GM21447 (cell line): ENCODE results near the gene MCM3AP.
"Not testable (repeated sequence)": the region's sequence is repeated elsewhere in the genome, so short reads cannot be mapped to it uniquely, and the experiment has no call there.

Experiments used
- ATAC-seq: cut with Tn5 transposase; IDR thresholded peaks from one replicate; pipeline ENCODE4 v1.9.1; 2021; ENCODE audit not compliant: unreplicated experiment

Gene MCM3AP

GRCh38 chr21:46207006-46207919 is 78.1 kb downstream of the MCM3AP start:
- no peak for ATAC-seq

GRCh38 chr21:46206163-46207005 is 79.0 kb downstream of the MCM3AP start:
- ATAC-seq = no peak

GRCh38 chr21:46205766-46206162 is 79.6 kb downstream of the MCM3AP start:
- no peak for ATAC-seq

GRCh38 chr21:46205166-46205565 is 80.2 kb downstream of the MCM3AP start:
- no peak for ATAC-seq

- ATAC-seq = no peak
Measured at GRCh38 chr21:46203203-46203600, 82.2 kb downstream of the MCM3AP start.

- no peak for ATAC-seq
Measured at GRCh38 chr21:46202592-46203202, 82.7 kb downstream of the MCM3AP start.

- not testable (repeated sequence) for ATAC-seq
Measured at GRCh38 chr21:46200877-46201803, 84.3 kb downstream of the MCM3AP start.

- ATAC-seq = no peak
Measured at GRCh38 chr21:46199436-46200373, 85.7 kb downstream of the MCM3AP start.

- ATAC-seq = no peak
Measured at GRCh38 chr21:46196733-46197132, 88.7 kb downstream of the MCM3AP start.

- no peak for ATAC-seq
Measured at GRCh38 chr21:46195595-46196195, 89.7 kb downstream of the MCM3AP start.

GRCh38 chr21:46194374-46195334 is 90.8 kb downstream of the MCM3AP start:
- no peak for ATAC-seq

GRCh38 chr21:46193829-46194373 is 91.5 kb downstream of the MCM3AP start:
- ATAC-seq = no peak

- ATAC-seq = no peak
Measured at GRCh38 chr21:46191686-46192575, 93.5 kb downstream of the MCM3AP start.

- ATAC-seq = no peak
Measured at GRCh38 chr21:46191257-46191685, 94.1 kb downstream of the MCM3AP start.

GRCh38 chr21:46190491-46191131 is 94.8 kb downstream of the MCM3AP start:
- ATAC-seq = no peak

- ATAC-seq = no peak
Measured at GRCh38 chr21:46189959-46190490, 95.4 kb downstream of the MCM3AP start.
